Camera-type eye (tissue), 1 donor: ENCODE data around the gene PCDHGA4. TPM values are rescaled to one million over a fixed set of nuclear protein-coding genes. Genes with fewer than 3 reads are reported as not detected.

Source experiments
- total RNA-seq: library from RNA; depleted of rRNA; stranded (reverse); fragments of >200 nt; gene quantifications from one replicate; pipeline ENCODE4 v1.2.3, GENCODE V29; 2014

PCDHGA4 gene
- 11.1 TPM for total RNA-seq

GRCh38 chr5:141354900-141355469 lies at the start of gene PCDHGA4:
PCDHGA4 (plus strand) TSS chr5:141355021; CDS start chr5:141355108, 87 bp downstream.

DNA sequence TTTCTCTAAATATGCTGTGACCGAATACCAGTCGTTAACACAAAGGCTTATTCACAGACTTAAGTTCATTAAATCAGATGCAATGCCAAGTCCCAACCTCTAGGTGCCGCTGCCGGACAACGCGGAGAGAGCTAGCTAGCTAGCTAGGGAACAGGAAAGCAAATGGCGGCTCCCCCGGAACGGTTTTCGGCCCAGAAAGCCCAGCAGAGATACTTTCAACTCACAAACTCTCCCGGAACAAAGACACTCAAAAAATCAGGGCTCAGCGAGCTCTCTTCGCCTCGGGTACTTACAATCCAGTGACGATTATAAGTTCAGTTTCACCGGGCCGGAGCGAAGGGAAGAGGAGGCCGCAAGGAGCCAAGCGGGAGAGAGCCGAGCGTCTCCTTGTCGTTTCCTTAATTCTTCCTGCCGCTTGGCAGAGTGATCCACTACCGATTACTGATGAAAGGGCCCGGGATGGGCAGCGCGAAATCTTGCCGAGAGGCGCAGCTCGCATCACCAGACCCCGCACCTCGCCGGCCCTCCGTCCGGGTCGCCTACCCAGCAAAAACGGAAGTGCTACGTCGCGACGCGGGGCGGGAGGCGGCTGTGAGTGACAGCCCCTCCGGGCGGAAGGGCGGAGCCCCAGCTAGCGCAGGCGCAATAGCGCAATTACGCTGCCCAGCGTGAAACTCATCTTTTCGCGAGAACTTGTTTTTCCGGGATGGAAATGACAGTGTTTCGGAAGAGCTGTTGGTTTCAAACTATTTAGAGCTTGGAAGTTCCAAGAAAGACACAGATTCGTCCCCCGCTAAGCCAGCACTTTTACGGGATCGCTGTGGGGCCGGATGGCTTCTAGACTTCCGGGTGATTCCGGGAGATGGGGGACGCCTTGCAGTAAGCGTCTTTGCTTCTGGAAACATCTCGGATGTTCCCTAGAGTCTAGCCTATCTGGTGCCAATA lies 34.3 kb upstream of the PCDHGA4 start, which contains the start of gene TAF7:
TSS of gene TAF7 (minus strand) at position 560 of the 945 bp plus-strand sequence. CDS start 740 bp downstream, outside the sequence.

DNA sequence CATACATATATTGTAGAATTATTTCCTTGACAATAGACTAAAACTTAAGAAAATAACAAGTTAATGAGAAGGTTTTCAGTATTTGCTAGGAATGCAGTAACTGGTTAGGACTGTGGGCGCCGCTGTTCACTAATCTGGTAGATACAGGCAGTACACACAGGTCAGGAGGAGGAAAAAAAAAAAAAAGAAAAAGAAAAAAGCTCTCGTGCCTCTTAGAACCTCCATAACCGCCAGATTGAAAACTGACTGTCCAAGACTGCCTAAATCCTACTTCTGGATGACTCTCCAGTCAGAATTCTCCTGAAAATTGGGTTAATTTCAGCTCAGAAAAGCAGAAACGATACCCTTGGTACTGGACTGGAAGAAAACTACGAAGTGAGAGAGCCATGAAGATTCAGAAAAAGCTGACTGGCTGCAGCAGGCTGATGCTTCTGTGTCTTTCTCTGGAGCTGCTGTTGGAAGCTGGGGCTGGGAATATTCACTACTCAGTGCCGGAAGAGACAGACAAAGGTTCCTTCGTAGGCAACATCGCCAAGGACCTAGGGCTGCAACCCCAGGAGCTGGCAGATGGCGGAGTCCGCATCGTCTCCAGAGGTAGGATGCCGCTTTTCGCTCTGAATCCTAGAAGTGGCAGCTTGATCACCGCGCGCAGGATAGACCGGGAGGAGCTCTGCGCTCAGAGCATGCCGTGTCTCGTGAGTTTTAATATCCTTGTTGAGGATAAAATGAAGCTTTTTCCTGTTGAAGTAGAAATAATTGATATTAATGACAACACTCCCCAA lies 24.3 kb upstream of the PCDHGA4 start, which contains the start of gene PCDHGA1:
TSS of gene PCDHGA1 (plus strand) at position 216 of the 782 bp plus-strand sequence.

DNA sequence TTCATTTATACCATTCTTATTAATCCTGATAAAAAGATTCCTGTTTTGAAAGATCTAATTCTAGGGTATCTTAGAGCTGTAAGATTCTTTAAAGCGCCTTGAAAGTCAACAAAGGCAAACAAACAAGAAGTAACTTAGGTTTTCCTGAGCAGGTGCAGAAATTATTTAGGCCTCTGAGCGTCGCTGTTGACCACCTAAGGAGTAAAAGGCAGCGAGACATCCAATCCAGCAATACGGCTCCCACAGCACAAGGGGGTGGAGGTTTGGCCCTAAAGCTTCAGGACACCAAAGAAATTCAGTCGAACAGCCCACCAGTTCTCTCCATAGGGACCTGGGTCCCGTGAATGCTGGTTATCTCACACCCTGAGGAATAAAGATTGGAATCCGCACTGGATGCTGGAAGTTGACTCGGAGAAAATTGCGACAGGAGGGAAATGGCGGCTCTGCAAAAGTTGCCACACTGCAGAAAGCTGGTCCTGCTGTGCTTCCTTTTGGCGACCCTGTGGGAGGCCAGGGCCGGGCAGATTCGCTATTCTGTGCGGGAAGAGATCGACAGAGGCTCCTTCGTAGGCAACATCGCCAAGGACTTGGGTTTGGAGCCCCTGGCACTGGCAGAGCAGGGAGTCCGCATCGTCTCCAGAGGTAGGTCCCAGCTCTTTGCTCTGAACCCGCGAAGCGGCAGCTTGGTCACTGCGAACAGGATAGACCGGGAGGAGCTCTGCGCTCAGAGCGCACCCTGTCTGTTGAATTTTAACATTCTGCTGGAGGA lies 16.1 kb upstream of the PCDHGA4 start, which contains the start of gene PCDHGA2:
TSS of gene PCDHGA2 (plus strand) at position 223 of the 769 bp plus-strand sequence.

DNA sequence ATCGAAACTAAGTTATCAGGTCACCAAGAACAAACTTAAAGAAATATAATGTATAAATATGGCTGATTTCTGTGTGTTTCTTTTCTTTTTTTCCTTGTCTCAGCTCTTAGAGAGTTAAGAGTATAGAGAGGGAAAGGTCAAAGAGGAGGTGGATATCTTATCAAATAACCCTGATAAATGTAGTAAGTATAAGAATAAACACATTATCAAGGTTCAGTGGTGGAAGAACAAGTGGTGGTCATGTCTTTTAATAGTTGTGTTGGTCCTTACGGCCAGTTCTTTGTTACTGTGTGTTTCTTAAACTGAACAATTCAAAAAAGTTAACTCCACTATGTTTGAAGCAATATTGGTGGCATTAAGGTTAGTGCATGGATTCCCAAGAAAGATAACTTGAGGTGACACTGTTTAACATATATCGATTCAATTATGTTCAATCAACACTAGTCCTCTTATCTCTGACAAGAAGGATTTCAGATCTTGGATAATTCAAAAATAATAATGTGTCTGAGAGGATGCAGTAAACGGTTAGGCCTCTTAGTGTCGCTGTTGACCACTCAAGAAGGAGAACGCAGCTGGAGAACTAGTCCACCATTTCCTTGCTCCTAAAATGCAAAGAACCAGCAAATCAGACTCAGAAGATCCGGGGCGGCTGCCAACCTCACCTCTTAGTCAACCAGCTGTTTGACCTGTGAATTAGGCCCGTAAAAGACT lies 11.4 kb upstream of the PCDHGA4 start, which contains the start of gene PCDHGA3:
TSS of gene PCDHGA3 (plus strand) at position 588 of the 711 bp plus-strand sequence. CDS start 205 bp downstream, outside the sequence.

GRCh38 chr5:141349917-141350619 lies 4.8 kb upstream of the PCDHGA4 start, which contains the start of gene PCDHGB1:
PCDHGB1 (plus strand) TSS chr5:141350099; CDS start chr5:141350261, 162 bp downstream.

GRCh38 chr5:141359790-141360426 lies 5.1 kb downstream of the PCDHGA4 start, which contains the start of gene PCDHGB2:
PCDHGB2 (plus strand) TSS chr5:141359994; CDS start chr5:141360136, 142 bp downstream.

DNA sequence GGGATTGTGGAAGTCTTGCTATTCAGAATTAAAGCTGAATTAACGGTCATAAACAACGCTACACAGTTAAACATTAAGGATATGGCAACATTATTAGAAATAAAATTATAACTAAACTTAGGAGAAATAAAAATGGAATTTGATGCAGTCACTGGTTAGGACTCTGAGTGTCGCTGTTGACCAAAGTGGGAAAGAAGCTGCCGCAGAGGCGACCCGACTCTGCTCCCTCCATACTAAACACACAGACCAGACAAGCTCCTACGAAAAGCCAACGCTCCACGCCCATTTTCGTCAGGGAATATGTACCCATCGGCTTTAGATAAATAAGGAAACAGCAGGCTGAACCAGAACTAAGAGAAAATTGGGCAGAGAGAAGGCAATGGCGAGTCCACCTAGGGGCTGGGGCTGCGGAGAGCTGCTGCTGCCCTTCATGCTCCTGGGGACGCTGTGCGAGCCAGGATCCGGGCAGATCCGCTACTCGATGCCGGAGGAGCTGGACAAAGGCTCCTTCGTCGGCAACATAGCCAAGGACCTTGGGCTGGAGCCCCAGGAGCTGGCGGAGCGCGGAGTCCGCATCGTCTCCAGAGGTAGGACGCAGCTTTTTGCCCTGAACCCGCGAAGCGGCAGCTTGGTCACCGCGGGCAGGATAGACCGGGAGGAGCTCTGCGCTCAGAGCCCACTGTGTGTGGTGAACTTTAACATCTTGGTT lies 9.3 kb downstream of the PCDHGA4 start, which contains the start of gene PCDHGA5:
TSS of gene PCDHGA5 (plus strand) at position 211 of the 709 bp plus-strand sequence. CDS start at position 380, 169 bp downstream.

GRCh38 chr5:141369994-141370848 lies 15.4 kb downstream of the PCDHGA4 start, which contains the start of gene PCDHGB3:
PCDHGB3 (plus strand) TSS chr5:141370242; CDS start chr5:141370395, 153 bp downstream.

GRCh38 chr5:141373673-141374317 lies 19.0 kb downstream of the PCDHGA4 start, which contains the start of gene PCDHGA6:
PCDHGA6 (plus strand) TSS chr5:141373891; CDS start chr5:141374084, 193 bp downstream.

DNA sequence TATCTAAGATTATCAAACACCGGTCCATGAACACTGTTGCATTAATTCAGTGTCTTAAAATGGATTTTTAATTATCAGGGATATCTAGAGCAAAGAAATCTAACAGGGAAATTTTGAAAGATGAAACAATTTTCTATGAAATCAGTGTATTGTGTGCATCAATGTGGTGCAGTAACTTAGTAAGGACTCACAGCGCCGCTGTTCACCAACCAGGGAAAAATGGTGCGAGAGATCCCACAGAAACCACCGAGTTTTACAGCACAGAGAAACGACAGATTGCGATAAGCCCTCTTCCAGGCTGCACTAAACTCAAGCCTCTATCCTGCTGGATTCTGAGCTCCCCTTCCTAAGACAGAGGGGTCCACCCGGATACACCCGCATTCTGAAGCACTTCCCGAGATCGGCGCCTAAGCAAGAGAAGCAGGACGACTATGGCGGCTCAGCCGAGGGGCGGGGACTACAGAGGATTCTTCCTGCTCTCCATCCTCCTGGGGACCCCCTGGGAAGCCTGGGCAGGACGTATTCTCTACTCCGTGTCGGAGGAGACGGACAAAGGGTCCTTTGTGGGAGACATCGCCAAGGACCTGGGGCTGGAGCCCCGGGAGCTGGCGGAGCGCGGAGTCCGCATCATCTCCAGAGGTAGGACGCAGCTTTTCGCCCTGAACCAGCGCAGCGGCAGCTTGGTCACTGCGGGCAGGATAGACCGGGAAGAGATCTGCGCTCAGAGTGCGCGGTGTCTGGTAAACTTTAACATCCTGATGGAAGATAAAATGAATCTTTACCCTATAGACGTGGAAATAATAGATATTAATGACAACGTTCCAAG lies 27.9 kb downstream of the PCDHGA4 start, which contains the start of gene PCDHGA7:
TSS of gene PCDHGA7 (plus strand) at position 274 of the 826 bp plus-strand sequence. CDS start at position 432, 158 bp downstream.

DNA sequence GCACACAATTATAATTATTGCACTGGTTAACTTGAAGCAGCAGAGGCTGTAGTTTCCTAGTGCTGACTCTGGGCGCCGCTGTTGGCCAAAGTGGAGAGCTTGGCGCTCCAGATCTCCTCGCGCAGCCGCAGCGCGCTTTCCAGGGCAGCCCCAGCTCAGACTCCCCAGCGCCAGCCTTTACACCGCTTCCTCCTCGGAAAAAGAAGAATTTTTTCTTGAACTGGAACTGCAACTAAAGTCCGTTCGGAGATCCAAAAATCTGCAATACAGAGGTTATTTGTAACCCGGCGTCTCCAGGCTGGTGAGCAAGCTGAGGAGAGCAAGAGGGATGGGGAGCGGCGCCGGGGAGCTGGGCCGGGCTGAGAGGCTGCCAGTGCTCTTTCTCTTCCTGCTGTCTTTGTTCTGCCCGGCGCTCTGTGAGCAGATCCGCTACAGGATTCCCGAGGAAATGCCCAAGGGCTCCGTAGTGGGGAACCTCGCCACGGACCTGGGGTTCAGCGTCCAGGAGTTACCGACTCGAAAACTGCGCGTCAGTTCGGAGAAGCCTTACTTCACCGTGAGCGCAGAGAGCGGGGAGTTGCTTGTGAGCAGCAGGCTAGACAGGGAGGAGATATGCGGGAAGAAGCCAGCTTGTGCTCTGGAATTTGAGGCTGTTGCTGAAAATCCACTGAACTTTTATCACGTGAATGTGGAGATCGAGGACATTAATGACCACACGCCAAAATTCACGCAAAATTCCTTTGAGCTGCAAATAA lies 32.9 kb downstream of the PCDHGA4 start, which contains the start of gene PCDHGB4:
TSS of gene PCDHGB4 (plus strand) at position 142 of the 755 bp plus-strand sequence. CDS start at position 329, 187 bp downstream.

DNA sequence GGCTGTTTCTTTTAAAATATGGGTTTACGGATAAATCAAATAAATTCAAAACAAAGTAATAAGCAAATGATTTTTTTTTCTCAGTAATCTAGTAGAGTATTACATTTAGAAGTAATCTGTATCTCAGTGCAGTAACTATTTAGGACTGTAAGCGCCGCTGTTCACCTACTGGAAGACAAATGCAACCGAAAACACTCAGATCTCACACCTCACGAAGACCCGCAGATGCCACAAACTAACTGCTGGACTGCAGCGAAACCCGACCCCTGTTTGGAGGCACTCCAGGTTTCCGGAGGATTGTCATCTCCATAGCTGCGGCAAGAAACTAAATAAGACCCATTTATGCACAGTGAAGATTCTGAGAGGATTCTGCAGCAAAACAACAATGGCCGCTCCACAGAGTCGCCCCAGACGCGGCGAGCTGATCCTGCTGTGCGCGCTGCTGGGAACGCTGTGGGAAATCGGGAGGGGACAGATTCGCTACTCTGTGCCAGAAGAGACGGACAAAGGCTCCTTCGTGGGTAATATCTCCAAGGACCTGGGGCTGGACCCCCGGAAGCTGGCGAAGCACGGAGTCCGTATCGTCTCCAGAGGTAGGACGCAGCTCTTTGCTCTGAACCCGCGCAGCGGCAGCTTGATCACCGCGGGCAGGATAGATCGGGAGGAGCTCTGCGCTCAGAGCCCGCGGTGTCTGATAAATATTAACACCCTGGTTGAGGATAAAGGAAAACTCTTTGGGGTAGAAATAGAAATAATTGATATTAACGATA lies 37.8 kb downstream of the PCDHGA4 start, which contains the start of gene PCDHGA8:
TSS of gene PCDHGA8 (plus strand) at position 205 of the 770 bp plus-strand sequence. CDS start at position 386, 181 bp downstream.

